GM04504 (cell line): ENCODE results near the gene NEUROG1.

ENCODE experiments used
- DNase-seq: peaks from one replicate; pipeline ENCODE4 v3.0.0-alpha.2; 2012; ENCODE audit warnings: low read depth

Gene NEUROG1

GRCh38 chr5:135564331-135564730, 28.6 kb upstream of the NEUROG1 start:
- no peak for DNase-seq

GRCh38 chr5:135561266-135561665, 25.5 kb upstream of the NEUROG1 start:
- no peak for DNase-seq

GRCh38 chr5:135560858-135561257, 25.1 kb upstream of the NEUROG1 start:
- DNase-seq, result no peak

GRCh38 chr5:135559354-135559753, 23.6 kb upstream of the NEUROG1 start:
- no peak for DNase-seq

- no peak for DNase-seq
Observed at GRCh38 chr5:135557076-135557838, 21.5 kb upstream of the NEUROG1 start.

- DNase-seq, result no peak
Observed at GRCh38 chr5:135556620-135557019, 20.9 kb upstream of the NEUROG1 start.

GRCh38 chr5:135555530-135555929, 19.8 kb upstream of the NEUROG1 start:
- DNase-seq, result no peak

- no peak for DNase-seq
Observed at GRCh38 chr5:135553688-135554462, 18.1 kb upstream of the NEUROG1 start.

GRCh38 chr5:135551593-135552447, 16.1 kb upstream of the NEUROG1 start:
- peak; percentile 36 for DNase-seq

GRCh38 chr5:135549413-135549812, 13.6 kb upstream of the NEUROG1 start:
- DNase-seq, result no peak

- no peak for DNase-seq
Observed at GRCh38 chr5:135547590-135548254, 12.0 kb upstream of the NEUROG1 start.

GRCh38 chr5:135546912-135547311, 11.1 kb upstream of the NEUROG1 start:
- DNase-seq, result no peak

GRCh38 chr5:135546101-135546500, 10.3 kb upstream of the NEUROG1 start:
- no peak for DNase-seq

- DNase-seq, result no peak
Observed at GRCh38 chr5:135545099-135545498, 9.3 kb upstream of the NEUROG1 start.

GRCh38 chr5:135543485-135544304, 7.9 kb upstream of the NEUROG1 start:
- no peak for DNase-seq

- DNase-seq, result no peak
Observed at GRCh38 chr5:135543001-135543484, 7.3 kb upstream of the NEUROG1 start.

GRCh38 chr5:135541807-135542502, 6.2 kb upstream of the NEUROG1 start:
- DNase-seq, result no peak

GRCh38 chr5:135539430-135540005, 3.8 kb upstream of the NEUROG1 start:
- DNase-seq, result no peak

GRCh38 chr5:135538261-135538660, 2.5 kb upstream of the NEUROG1 start:
- no peak for DNase-seq

GRCh38 chr5:135537745-135538144, 2.0 kb upstream of the NEUROG1 start:
- DNase-seq, result no peak
